A549 (cell line): ENCODE data around the gene DIP2A. TPM values are rescaled to one million over a fixed set of nuclear protein-coding genes. Genes with fewer than 3 reads are reported as not detected.

Experiments used
- ATAC-seq, 2 experiments: fragments of 200-7000 bp in 1 of 2; fragments of >200 bp in 1 of 2; cut with Nextera tagmentation in 1 of 2; cut with Tn5 transposase in 1 of 2; 3 replicates each; pipeline versions ENCODE4 v1.8.0 to v1.9.1; 2018 to 2020; ENCODE audit warnings: mild to moderate bottlenecking in 1 of 2, moderate library complexity in 1 of 2
- CTCF ChIA-PET: fragments of 300-600 bp; sonication (Branson Sonifier 250); formaldehyde crosslinking; extraction: SDS; loops from one replicate; lab custom pipeline; 2021; ENCODE audit warnings: antibody characterized with exemption, inconsistent platforms; lab: Yijun Ruan, JAX
- POLR2A ChIA-PET: fragments of 350-600 bp; formaldehyde crosslinking; extraction: SDS; loops from one replicate; lab custom pipeline; 2021; ENCODE audit warnings: antibody characterized with exemption, inconsistent platforms; lab: Yijun Ruan, JAX
- DNase-seq, 2 experiments: peaks; one replicate each; pipeline versions ENCODE4 v3.0.0 to v3.0.0-alpha.2; 2011 to 2016; ENCODE audit warnings: low read depth in 1 of 2, low spot score in 1 of 2
- FAIRE-seq: peaks from 2 replicates; lab custom pipeline; 2011; peaks lifted over from hg19 to GRCh38; lab: Jason Lieb, UNC
- H3K27ac ChIP-seq, 2 experiments: fragments of >200 bp; sonication (Bioruptor Twin); formaldehyde crosslinking; 3 replicates each; pipeline ENCODE4 v1.5.1; 2016 to 2017
- H3K4me1 ChIP-seq: fragments of >200 bp; sonication (Bioruptor Twin); formaldehyde crosslinking; 3 replicates; pipeline ENCODE4 v1.6.1; 2016
- H3K4me2 ChIP-seq: fragments of >200 bp; sonication (Bioruptor Twin); formaldehyde crosslinking; 3 replicates; pipeline ENCODE4 v1.6.1; 2016
- H3K4me3 ChIP-seq: fragments of >200 bp; sonication (Bioruptor Twin); formaldehyde crosslinking; 3 replicates; pipeline ENCODE4 v1.5.1; 2016
- H3K9me3 ChIP-seq: fragments of >200 bp; sonication (Bioruptor Twin); formaldehyde crosslinking; 3 replicates; pipeline ENCODE4 v1.6.1; 2016
- BHLHE40 ChIP-seq: IDR thresholded peaks from 2 replicates; pipeline ENCODE4 v1.6.1; 2012; ENCODE audit warnings: low read depth, low read length, inconsistent platforms
- CHD4 ChIP-seq: fragments of 200-600 bp; sonication (generic); IDR thresholded peaks from 2 replicates; pipeline ENCODE4 v1.6.1; 2016; ENCODE audit warnings: antibody characterized with exemption, mild to moderate bottlenecking, borderline replicate concordance
- EHMT2 ChIP-seq: fragments of 200-600 bp; sonication (generic); IDR thresholded peaks from 2 replicates; pipeline ENCODE4 v1.6.1; 2016; ENCODE audit warnings: antibody characterized with exemption, low read depth, mild to moderate bottlenecking, moderate library complexity
- FOSB ChIP-seq: fragments of 250-450 bp; sonication (Bioruptor Pico); IDR thresholded peaks from 2 replicates; pipeline ENCODE4 v1.5.0; 2020; ENCODE audit warnings: mild to moderate bottlenecking, moderate library complexity
- FOSL2 ChIP-seq, 2 experiments: fragments of 450-650 bp in 1 of 2; fragments of >200 bp in 1 of 2; sonication (Bioruptor Twin) in 1 of 2; formaldehyde crosslinking; IDR thresholded peaks; 2 replicates each; pipeline versions ENCODE4 v1.5.0 to v1.6.1; 2016 to 2020; ENCODE audit warnings: mild to moderate bottlenecking in 1 of 2, moderate library complexity in 1 of 2
- FOXS1 ChIP-seq: fragments of 250-450 bp; sonication (Bioruptor Pico); IDR thresholded peaks from 2 replicates; pipeline ENCODE4 v1.5.0; 2020; ENCODE audit warnings: mild to moderate bottlenecking, moderate library complexity
- GATA3 ChIP-seq: IDR thresholded peaks from 2 replicates; pipeline ENCODE4 v1.6.1; 2012; ENCODE audit warnings: borderline replicate concordance
- HOXA7 ChIP-seq: fragments of 250-450 bp; sonication (Bioruptor Pico); IDR thresholded peaks from 2 replicates; pipeline ENCODE4 v1.5.0; 2020; ENCODE audit warnings: mild to moderate bottlenecking, moderate library complexity
- KDM1A ChIP-seq: fragments of 200-600 bp; sonication (generic); IDR thresholded peaks from 2 replicates; pipeline ENCODE4 v1.6.1; 2016; ENCODE audit warnings: low read depth, mild to moderate bottlenecking
- MAFK ChIP-seq: fragments of 450-650 bp; IDR thresholded peaks from 2 replicates; pipeline ENCODE4 v1.6.1; 2014; ENCODE audit not compliant: partially characterized antibody
- NPAS2 ChIP-seq: fragments of 250-450 bp; sonication (Bioruptor Pico); IDR thresholded peaks from 2 replicates; pipeline ENCODE4 v1.8.0; 2022; ENCODE audit warnings: mild to moderate bottlenecking, moderate library complexity, borderline replicate concordance
- PHF8 ChIP-seq: fragments of 200-600 bp; sonication (generic); IDR thresholded peaks from 2 replicates; pipeline ENCODE4 v1.6.1; 2016; ENCODE audit warnings: low read depth, mild to moderate bottlenecking, antibody characterized with exemption, moderate library complexity, borderline replicate concordance
- POLR2A ChIP-seq: IDR thresholded peaks from 2 replicates; pipeline ENCODE4 v1.6.1; 2012; ENCODE audit warnings: mild to moderate bottlenecking, low read length
- RARB ChIP-seq: fragments of 250-450 bp; sonication (Bioruptor Pico); IDR thresholded peaks from 2 replicates; pipeline ENCODE4 v1.8.0; 2021; ENCODE audit warnings: mild to moderate bottlenecking, moderate library complexity
- RNF2 ChIP-seq: fragments of 200-600 bp; sonication (generic); IDR thresholded peaks from 2 replicates; pipeline ENCODE4 v1.6.1; 2016; ENCODE audit warnings: low read depth, mild to moderate bottlenecking, antibody characterized with exemption, moderate library complexity, borderline replicate concordance
- TP53 ChIP-seq: fragments of 250-450 bp; sonication (Bioruptor Pico); IDR thresholded peaks from 2 replicates; pipeline ENCODE4 v1.5.0; 2021; ENCODE audit warnings: mild to moderate bottlenecking, moderate library complexity
- ZNF302 ChIP-seq: fragments of 250-450 bp; sonication (Bioruptor Pico); IDR thresholded peaks from 2 replicates; pipeline ENCODE4 v1.9.0; 2021; ENCODE audit warnings: inconsistent platforms, mild to moderate bottlenecking, moderate library complexity
- WGBS: methylation state at CpG from one replicate; pipeline ENCODE4 v1.1.6; 2017; ENCODE audit errors: missing lambda C conversion rate; 5-methylcytosine and 5-hydroxymethylcytosine counted together
- polyA plus RNA-seq, 4 experiments: library from polyadenylated mRNA; depleted of rRNA in 3 of 4; stranded (reverse); fragments of >200 nt; fragmentation: RNase III in 1 of 4; extraction: RNeasy Plus Mini Kit Qiagen cat#74134 plus additional on column Dnase treatment in 1 of 4; gene quantifications; 2 replicates in 3 of 4; 3 replicates in 1 of 4; pipeline ENCODE4 v1.2.3, GENCODE V29; 2011 to 2017
- TF ChIP-seq, protein P1 (sequence below): fragments of 200-600 bp; sonication (generic); IDR thresholded peaks from 2 replicates; pipeline ENCODE4 v1.6.1; 2016; ENCODE audit warnings: antibody characterized with exemption, mild to moderate bottlenecking, moderate library complexity
- TF ChIP-seq, protein P2 (sequence below): fragments of 250-450 bp; sonication (Bioruptor Pico); IDR thresholded peaks from 2 replicates; pipeline ENCODE4 v1.5.0; 2021; ENCODE audit warnings: mild to moderate bottlenecking, moderate library complexity, borderline replicate concordance

The DIP2A gene
- polyA plus RNA-seq, 2 of the 4 experiments (the other 2 are of a cell fraction) = 13.3 to 18.4 TPM

DNA sequence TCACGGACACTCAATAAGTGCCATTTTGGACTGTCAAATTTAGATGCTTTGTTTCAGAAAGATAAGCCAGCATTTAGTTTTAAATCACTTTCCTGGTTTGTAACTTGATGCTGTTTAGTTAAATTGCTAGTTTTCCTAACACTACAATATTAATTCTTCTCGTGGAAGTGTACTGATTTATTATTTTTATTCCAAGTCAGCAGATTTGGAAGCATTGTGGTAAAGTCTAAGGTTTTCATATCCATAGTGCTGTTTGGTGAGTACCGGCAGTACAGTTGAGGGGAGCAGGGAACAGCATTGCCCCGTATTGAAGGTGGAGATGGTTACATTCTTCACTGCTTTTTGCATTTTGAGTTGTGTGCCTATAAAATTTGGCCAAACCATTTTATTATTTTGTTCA lies 109.9 kb downstream of the DIP2A start:
- no peak overlapping the region for H3K4me2 ChIP-seq
- DNase-seq (no peak), FAIRE-seq (no peak), ATAC-seq (no peak)
- TF ChIP-seq MAFK (peak; percentile 57), HOXA7 (CRISPR knock-in tag) (no peak)
- POLR2A ChIA-PET = no interaction called here
- no peak overlapping the region for H3K4me3 ChIP-seq
- no peak overlapping the region for H3K27ac ChIP-seq
- 94% methylated on average over 4 of the region's 4 CpGs for WGBS
- H3K9me3 ChIP-seq = no peaks in the 10 kb centered on the region
- CTCF ChIA-PET = interaction anchor here (0.6 kb wide), 1 partner anchor 877 kb away, joined by 3 read pairs; no protein-coding TSS in a partner anchor
- no peaks in the 10 kb centered on the region for H3K4me1 ChIP-seq

DNA sequence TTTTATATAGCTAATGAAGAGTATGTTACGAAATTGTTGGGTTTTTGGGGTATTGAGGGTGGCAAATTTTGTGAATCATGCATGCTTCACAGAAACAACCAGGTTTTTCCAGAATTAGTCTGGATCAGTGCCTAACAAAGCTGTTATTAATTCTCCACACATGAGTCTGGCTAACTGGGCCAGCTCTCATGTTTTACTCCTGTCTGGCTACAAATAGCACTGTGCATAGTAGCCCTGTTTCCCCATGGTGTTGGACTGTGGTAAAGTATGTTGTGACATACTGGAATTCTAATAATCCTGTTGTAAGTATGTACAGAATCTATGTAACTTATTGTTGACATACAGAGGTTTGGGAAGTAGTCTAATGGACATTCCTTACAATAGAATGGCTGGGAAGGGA lies 110.4 kb downstream of the DIP2A start:
- WGBS = 90% methylated on average over 1 of the region's 1 CpG
- ChIA-PET POLR2A (no interaction called here), CTCF (interaction anchor here (0.6 kb wide), 1 partner anchor 877 kb away, joined by 3 read pairs; no protein-coding TSS in a partner anchor)
- Histone ChIP-seq H3K4me3 (no peak overlapping the region), H3K9me3 (no peaks in the 10 kb centered on the region), H3K4me1 (no peaks in the 10 kb centered on the region), H3K4me2 (no peak overlapping the region), H3K27ac (no peak overlapping the region)
- DNase-seq (no peak), ATAC-seq (no peak), FAIRE-seq (no peak)
- TF ChIP-seq RNF2 (no peak), PHF8 (no peak), MAFK (no peak), RARB (CRISPR knock-in tag) (no peak)

DNA sequence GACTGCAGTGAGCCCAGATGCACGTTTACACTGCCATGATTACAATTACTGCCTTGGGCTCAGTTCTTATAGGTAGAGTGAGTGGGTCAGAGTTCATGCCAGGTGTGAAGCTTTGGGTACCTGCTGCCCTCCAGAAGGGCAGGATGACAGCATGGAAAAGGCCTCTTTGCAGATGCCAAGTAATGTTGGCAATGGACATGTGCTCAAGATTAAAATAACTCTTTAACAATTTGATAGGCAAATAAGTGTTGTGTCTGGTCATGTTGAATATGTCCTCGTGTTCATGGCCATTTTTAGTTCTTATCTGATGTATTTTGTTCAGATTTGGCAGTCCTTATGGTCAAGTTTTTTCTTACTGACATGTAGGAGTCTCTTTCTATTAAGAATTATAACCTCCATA lies 111.4 kb downstream of the DIP2A start:
- POLR2A ChIA-PET = no interaction called here
- Histone ChIP-seq H3K27ac (no peak overlapping the region), H3K4me2 (no peak overlapping the region), H3K4me3 (no peak overlapping the region), H3K9me3 (no peaks in the 10 kb centered on the region), H3K4me1 (no peaks in the 10 kb centered on the region)
- no peak for TF ChIP-seq CHD4
- TF ChIP-seq POLR2A = no peak
- TF ChIP-seq, protein P1, sequence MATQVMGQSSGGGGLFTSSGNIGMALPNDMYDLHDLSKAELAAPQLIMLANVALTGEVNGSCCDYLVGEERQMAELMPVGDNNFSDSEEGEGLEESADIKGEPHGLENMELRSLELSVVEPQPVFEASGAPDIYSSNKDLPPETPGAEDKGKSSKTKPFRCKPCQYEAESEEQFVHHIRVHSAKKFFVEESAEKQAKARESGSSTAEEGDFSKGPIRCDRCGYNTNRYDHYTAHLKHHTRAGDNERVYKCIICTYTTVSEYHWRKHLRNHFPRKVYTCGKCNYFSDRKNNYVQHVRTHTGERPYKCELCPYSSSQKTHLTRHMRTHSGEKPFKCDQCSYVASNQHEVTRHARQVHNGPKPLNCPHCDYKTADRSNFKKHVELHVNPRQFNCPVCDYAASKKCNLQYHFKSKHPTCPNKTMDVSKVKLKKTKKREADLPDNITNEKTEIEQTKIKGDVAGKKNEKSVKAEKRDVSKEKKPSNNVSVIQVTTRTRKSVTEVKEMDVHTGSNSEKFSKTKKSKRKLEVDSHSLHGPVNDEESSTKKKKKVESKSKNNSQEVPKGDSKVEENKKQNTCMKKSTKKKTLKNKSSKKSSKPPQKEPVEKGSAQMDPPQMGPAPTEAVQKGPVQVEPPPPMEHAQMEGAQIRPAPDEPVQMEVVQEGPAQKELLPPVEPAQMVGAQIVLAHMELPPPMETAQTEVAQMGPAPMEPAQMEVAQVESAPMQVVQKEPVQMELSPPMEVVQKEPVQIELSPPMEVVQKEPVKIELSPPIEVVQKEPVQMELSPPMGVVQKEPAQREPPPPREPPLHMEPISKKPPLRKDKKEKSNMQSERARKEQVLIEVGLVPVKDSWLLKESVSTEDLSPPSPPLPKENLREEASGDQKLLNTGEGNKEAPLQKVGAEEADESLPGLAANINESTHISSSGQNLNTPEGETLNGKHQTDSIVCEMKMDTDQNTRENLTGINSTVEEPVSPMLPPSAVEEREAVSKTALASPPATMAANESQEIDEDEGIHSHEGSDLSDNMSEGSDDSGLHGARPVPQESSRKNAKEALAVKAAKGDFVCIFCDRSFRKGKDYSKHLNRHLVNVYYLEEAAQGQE = no peak
- TF ChIP-seq BHLHE40 = no peak
- DNase-seq (no peak), FAIRE-seq (no peak), ATAC-seq (no peak)
- CTCF ChIA-PET = interaction anchor here (1.2 kb wide), 1 partner anchor 9 kb away, joined by 3 read pairs; no protein-coding TSS in a partner anchor
- 72% methylated on average over 2 of the region's 2 CpGs for WGBS

DNA sequence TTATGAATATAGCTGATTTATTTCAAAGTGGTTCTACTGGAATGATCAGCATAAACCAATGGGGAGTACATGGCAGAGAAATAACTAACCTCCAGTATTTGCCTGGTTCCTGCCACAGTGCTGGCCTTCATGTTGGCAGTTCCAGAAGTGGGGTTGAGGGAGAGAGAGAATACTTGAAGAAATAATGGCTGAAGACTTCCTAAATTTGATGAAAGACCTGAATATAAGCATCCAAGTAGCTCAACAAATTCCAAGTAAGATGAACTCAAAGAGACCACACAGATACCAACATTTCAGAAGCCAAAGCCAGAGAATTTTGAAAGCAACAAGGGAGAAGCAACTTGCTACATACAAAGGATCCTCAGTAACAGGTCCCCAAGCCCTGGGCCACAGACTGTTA lies 111.9 kb downstream of the DIP2A start:
- FAIRE-seq (no peak), DNase-seq (no peak), ATAC-seq (no peak)
- Histone ChIP-seq H3K4me2 (no peak overlapping the region), H3K4me1 (no peaks in the 10 kb centered on the region), H3K9me3 (no peaks in the 10 kb centered on the region), H3K4me3 (no peak overlapping the region), H3K27ac (no peak overlapping the region)
- ChIA-PET CTCF (interaction anchor here (1.2 kb wide), 1 partner anchor 10 kb away, joined by 3 read pairs; no protein-coding TSS in a partner anchor), POLR2A (no interaction called here)
- no peak for TF ChIP-seq EHMT2
- TF ChIP-seq FOXS1 = no peak
- no peak for TF ChIP-seq GATA3
- TF ChIP-seq FOSB (CRISPR knock-in tag) = no peak
- TF ChIP-seq BHLHE40 = no peak
- TF ChIP-seq FOSL2 (IDR thresholded peaks at IDR 0.05) = no peak
- TF ChIP-seq FOSL2 (CRISPR knock-in tag; IDR thresholded peaks at IDR 0.05) = no peak
- no peak for TF ChIP-seq NPAS2 (CRISPR knock-in tag)
- TF ChIP-seq HOXA7 (CRISPR knock-in tag) = no peak
- no peak for TF ChIP-seq TP53 (CRISPR knock-in tag)
- TF ChIP-seq KDM1A = no peak
- TF ChIP-seq, protein P2, sequence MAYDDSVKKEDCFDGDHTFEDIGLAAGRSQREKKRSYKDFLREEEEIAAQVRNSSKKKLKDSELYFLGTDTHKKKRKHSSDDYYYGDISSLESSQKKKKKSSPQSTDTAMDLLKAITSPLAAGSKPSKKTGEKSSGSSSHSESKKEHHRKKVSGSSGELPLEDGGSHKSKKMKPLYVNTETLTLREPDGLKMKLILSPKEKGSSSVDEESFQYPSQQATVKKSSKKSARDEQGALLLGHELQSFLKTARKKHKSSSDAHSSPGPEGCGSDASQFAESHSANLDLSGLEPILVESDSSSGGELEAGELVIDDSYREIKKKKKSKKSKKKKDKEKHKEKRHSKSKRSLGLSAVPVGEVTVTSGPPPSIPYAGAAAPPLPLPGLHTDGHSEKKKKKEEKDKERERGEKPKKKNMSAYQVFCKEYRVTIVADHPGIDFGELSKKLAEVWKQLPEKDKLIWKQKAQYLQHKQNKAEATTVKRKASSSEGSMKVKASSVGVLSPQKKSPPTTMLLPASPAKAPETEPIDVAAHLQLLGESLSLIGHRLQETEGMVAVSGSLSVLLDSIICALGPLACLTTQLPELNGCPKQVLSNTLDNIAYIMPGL (CRISPR knock-in tag) = no peak
- no peak for TF ChIP-seq RARB (CRISPR knock-in tag)
- TF ChIP-seq ZNF302 = no peak
